ENCODE results near the gene INSRR. TPM values are rescaled to one million over a fixed set of nuclear protein-coding genes. Genes with fewer than 3 reads are reported as not detected.

INSRR gene
- total and polyA plus RNA-seq, 7 experiments from 2014 or later = 0.63 TPM; not detected in 6

DNA sequence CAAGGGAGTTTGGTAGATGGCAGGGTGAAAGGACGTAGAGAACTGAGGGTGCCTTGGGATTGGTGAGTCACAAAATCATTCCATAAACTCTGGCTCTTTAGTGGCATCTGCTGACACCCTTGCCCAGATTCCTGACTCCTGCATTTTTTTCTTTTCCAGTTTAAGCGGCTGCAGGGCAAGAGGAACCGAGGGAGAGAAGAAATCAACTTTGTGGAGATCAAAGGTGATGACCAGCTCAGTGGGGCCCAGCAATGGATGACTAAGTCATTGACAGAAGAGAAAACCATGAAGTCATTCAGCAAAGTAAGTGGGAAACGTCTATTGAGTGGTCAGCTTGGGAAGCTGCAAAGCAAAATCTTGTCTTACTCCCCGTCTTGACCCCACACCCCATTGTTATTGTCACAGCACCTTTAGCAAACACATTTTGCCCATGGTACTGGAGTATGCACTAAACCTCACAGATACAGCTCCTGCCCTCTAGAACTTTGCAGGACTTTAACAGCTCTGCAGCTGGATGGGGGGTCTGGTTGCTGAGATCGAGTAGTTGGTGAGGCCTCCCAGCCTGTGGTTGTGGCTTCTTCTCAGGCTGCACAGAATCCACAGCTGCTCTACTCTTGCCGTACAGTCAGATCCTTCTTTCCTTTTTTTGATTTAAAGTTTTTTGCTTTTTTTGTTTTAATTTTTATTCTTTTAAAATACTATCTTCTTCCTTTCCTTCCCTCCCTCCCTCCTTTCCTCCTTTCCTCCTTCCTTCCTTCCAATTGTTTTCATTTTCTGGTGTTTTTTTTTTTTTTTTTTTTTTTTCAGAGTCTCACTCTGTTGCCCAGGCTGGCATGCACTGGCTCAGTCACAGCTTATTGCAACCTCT lies 64.2 kb downstream of the INSRR start:
- Histone ChIP-seq H3K4me3 (ENCODE audit: low read length) (no peak overlapping the region), H3K36me3 (ENCODE audit: control insufficient read depth in 2 of 3, insufficient read depth in 3 of 3, low read length in 3 of 3) (peaks cover 12 to 87% (median 29%) of the 10 kb centered on the region in 3 experiments), H3K9me3 (ENCODE audit: control insufficient read depth in 2 of 3, low read length in 3 of 3) (no peaks in the 10 kb centered on the region), H3K27ac (ENCODE audit: low read depth, low read length) (no peak overlapping the region), H3K27me3 (ENCODE audit: control insufficient read depth in 2 of 2, insufficient read depth in 2 of 2, low read length in 2 of 2) (no peaks in the 10 kb centered on the region), H3K4me1 (ENCODE audit: control insufficient read depth in 2 of 2, insufficient read depth in 2 of 2, low read length in 2 of 2) (no peaks in the 10 kb centered on the region)
- H3K27me3 Mint-ChIP-seq = no peaks in the 10 kb centered on the region
- no peak overlapping the region for H3K4me3 Mint-ChIP-seq
- no peak overlapping the region for H3K27ac Mint-ChIP-seq
- CTCF ChIA-PET = interaction anchor here (1.6 to 5.3 kb wide), 5 partner anchors 64 to 133 kb away, joined by 4 to 61 read pairs (median 10); partner anchors contain the start of genes INSRR and NTRK1
- POLR2A ChIA-PET = no interaction called here
- ATAC-seq = no peak
- peaks cover 0 to 11% (median 3%) of the 10 kb centered on the region in 7 donors for H3K4me1 Mint-ChIP-seq
- peaks cover 15 to 50% (median 22%) of the 10 kb centered on the region in 5 donors for H3K36me3 Mint-ChIP-seq
- no peaks in the 10 kb centered on the region for H3K9me3 Mint-ChIP-seq
- intact Hi-C loops (cut with micrococcal nuclease) = loop anchor here in 1 of 2 donors (5.0 kb wide), 1 partner anchor 107 kb away; no protein-coding TSS in a partner anchor
- DNase-seq = no peak

Other genes starting within 250 kb of the INSRR start
- not detected for gene HAPLN2, start 239.7 kb downstream of the INSRR start, total RNA-seq
- not detected for gene HAPLN2, start 239.7 kb downstream of the INSRR start, polyA plus RNA-seq
- gene BCAN, start 217.0 kb downstream of the INSRR start, total RNA-seq = not detected
- gene BCAN, start 217.0 kb downstream of the INSRR start, polyA plus RNA-seq = not detected
- gene NES, start 181.7 kb downstream of the INSRR start, total RNA-seq = under 1 TPM in 1 of 5 experiments, not detected in 4; 0.05 TPM
- gene NES, start 181.7 kb downstream of the INSRR start, polyA plus RNA-seq = not detected
- gene CRABP2, start 153.5 kb downstream of the INSRR start, total RNA-seq = 1 to 10 TPM in 4 of 5 experiments, under 1 TPM in 1; 0.38 to 2.5 (median 1.4) TPM
- gene CRABP2, start 153.5 kb downstream of the INSRR start, polyA plus RNA-seq = 1 to 10 TPM in 1 of 2 donors, under 1 TPM in 1; 0.40 to 1.1 TPM
- gene METTL25B, start 130.6 kb downstream of the INSRR start, total RNA-seq = 10 to 100 TPM; 16.0 to 29.8 (median 29.1) TPM
- 1 to 10 TPM; 4.4 to 5.1 TPM for gene METTL25B, start 130.6 kb downstream of the INSRR start, polyA plus RNA-seq
- gene ISG20L2, start 130.4 kb downstream of the INSRR start, total RNA-seq = 10 to 100 TPM; 44.7 to 59.9 (median 53.9) TPM
- gene ISG20L2, start 130.4 kb downstream of the INSRR start, polyA plus RNA-seq = 10 to 100 TPM; 15.3 to 20.6 TPM
- 10 to 100 TPM; 19.1 to 68.9 (median 47.2) TPM for gene MRPL24, start 118.0 kb downstream of the INSRR start, total RNA-seq
- 10 to 100 TPM; 86.3 to 98.0 TPM for gene MRPL24, start 118.0 kb downstream of the INSRR start, polyA plus RNA-seq
- gene HDGF, start 107.4 kb downstream of the INSRR start, total RNA-seq = 100 to 1,000 TPM in 1 of 5 experiments, 10 to 100 TPM in 4; 64.1 to 224 (median 91.2) TPM
- 10 to 100 TPM; 25.0 to 39.3 TPM for gene HDGF, start 107.4 kb downstream of the INSRR start, polyA plus RNA-seq
- gene PRCC, start 91.6 kb downstream of the INSRR start, total RNA-seq = 10 to 100 TPM; 53.2 to 88.9 (median 61.7) TPM
- 10 to 100 TPM; 40.9 to 60.8 TPM for gene PRCC, start 91.6 kb downstream of the INSRR start, polyA plus RNA-seq
- 100 to 1,000 TPM in 1 of 5 experiments, 10 to 100 TPM in 4; 14.7 to 164 (median 54.3) TPM for gene SH2D2A, start 42.3 kb downstream of the INSRR start, total RNA-seq
- gene SH2D2A, start 42.3 kb downstream of the INSRR start, polyA plus RNA-seq = 10 to 100 TPM; 12.7 to 15.7 TPM
- 10 to 100 TPM in 1 of 5 experiments, 1 to 10 TPM in 2, not detected in 2; 3.2 to 17.3 (median 3.3) TPM for gene NTRK1, start 1.7 kb upstream of the INSRR start, total RNA-seq
- gene NTRK1, start 1.7 kb upstream of the INSRR start, polyA plus RNA-seq = under 1 TPM in 1 of 2 donors, not detected in 1; 0.09 TPM
- under 1 TPM; 0.19 to 0.88 (median 0.30) TPM for gene PEAR1, start 34.6 kb upstream of the INSRR start, total RNA-seq
- gene PEAR1, start 34.6 kb upstream of the INSRR start, polyA plus RNA-seq = 1 to 10 TPM in 1 of 2 donors, under 1 TPM in 1; 0.82 to 1.2 TPM
- not detected for gene LRRC71, start 61.5 kb upstream of the INSRR start, total RNA-seq
- gene LRRC71, start 61.5 kb upstream of the INSRR start, polyA plus RNA-seq = not detected
- 10 to 100 TPM; 25.8 to 54.9 (median 38.8) TPM for gene ARHGEF11, start 186.6 kb upstream of the INSRR start, total RNA-seq
- 10 to 100 TPM; 30.4 to 32.1 TPM for gene ARHGEF11, start 186.6 kb upstream of the INSRR start, polyA plus RNA-seq
- gene ETV3L, start 240.7 kb upstream of the INSRR start, total RNA-seq = not detected
- gene ETV3L, start 240.7 kb upstream of the INSRR start, polyA plus RNA-seq = not detected